ENCODE measurements around the gene CHCHD10.

Gene CHCHD10

GRCh38 chr22:23786261-23786710, 18.5 kb upstream of the CHCHD10 start:
- Histone ChIP-seq H3K4me1 (ENCODE audit: insufficient read depth, low read length) (peaks cover 12% of the 10 kb centered on the region), H3K4me3 (ENCODE audit: low read length) (peak overlapping the region; percentile 92), H3K9ac (ENCODE audit: low read depth, low read length) (peak overlapping the region; percentile 97; the same call in 1 of the 2 replicates), H3K9me3 (ENCODE audit: insufficient read depth, low read depth, low read length) (no peaks in the 10 kb centered on the region), H3K36me3 (ENCODE audit: insufficient read depth, low read depth, low read length) (peaks cover 14% of the 10 kb centered on the region), H3K27me3 (ENCODE audit: insufficient read depth, low read length) (no peaks in the 10 kb centered on the region), H3K27ac (ENCODE audit: low read length) (peak overlapping the region; percentile 50)

- H3K4me3 ChIP-seq (ENCODE audit: low read length), result no peak overlapping the region
Measured at GRCh38 chr22:23784215-23784732, 16.5 kb upstream of the CHCHD10 start.

DNA sequence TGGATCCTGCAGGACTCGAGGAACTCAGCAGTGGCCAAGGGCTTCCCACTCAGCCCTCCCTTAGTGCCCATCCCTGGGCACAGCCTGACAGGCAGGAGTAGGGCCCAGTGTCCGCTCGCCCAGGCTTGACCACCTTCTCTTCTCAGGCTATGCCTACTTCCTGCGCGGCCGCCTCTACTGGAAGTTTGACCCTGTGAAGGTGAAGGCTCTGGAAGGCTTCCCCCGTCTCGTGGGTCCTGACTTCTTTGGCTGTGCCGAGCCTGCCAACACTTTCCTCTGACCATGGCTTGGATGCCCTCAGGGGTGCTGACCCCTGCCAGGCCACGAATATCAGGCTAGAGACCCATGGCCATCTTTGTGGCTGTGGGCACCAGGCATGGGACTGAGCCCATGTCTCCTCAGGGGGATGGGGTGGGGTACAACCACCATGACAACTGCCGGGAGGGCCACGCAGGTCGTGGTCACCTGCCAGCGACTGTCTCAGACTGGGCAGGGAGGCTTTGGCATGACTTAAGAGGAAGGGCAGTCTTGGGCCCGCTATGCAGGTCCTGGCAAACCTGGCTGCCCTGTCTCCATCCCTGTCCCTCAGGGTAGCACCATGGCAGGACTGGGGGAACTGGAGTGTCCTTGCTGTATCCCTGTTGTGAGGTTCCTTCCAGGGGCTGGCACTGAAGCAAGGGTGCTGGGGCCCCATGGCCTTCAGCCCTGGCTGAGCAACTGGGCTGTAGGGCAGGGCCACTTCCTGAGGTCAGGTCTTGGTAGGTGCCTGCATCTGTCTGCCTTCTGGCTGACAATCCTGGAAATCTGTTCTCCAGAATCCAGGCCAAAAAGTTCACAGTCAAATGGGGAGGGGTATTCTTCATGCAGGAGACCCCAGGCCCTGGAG, 15.7 kb upstream of the CHCHD10 start:
- Histone ChIP-seq H3K4me1 (ENCODE audit: insufficient read depth, low read length) (peaks cover 5% of the 10 kb centered on the region; the same call in 1 of the 2 replicates), H3K9ac (ENCODE audit: low read depth, low read length) (no peak overlapping the region), H3K27ac (ENCODE audit: low read length) (no peak overlapping the region)

More at GRCh38 chr22:23784215-23784732, 16.5 kb upstream of the CHCHD10 start:
- H3K36me3 ChIP-seq (ENCODE audit: insufficient read depth, low read depth, low read length), result peaks cover 3% of the 10 kb centered on the region; the same call in 1 of the 2 replicates
- no peak overlapping the region for H3K9ac ChIP-seq (ENCODE audit: low read depth, low read length)
- no peaks in the 10 kb centered on the region for H3K9me3 ChIP-seq (ENCODE audit: insufficient read depth, low read depth, low read length)
- H3K27ac ChIP-seq (ENCODE audit: low read length), result no peak overlapping the region
- peaks cover 11% of the 10 kb centered on the region for H3K4me1 ChIP-seq (ENCODE audit: insufficient read depth, low read length)
- H3K27me3 ChIP-seq (ENCODE audit: insufficient read depth, low read length), result no peaks in the 10 kb centered on the region

GRCh38 chr22:23782703-23783102, 14.9 kb upstream of the CHCHD10 start:
- Histone ChIP-seq H3K27ac (ENCODE audit: low read length) (no peak overlapping the region), H3K9ac (ENCODE audit: low read depth, low read length) (no peak overlapping the region), H3K27me3 (ENCODE audit: insufficient read depth, low read length) (no peaks in the 10 kb centered on the region)

More for the DNA sequence above, 15.7 kb upstream of the CHCHD10 start:
- H3K27me3 ChIP-seq (ENCODE audit: insufficient read depth, low read length), result no peaks in the 10 kb centered on the region
- H3K36me3 ChIP-seq (ENCODE audit: insufficient read depth, low read depth, low read length), result no peaks in the 10 kb centered on the region
- H3K9me3 ChIP-seq (ENCODE audit: insufficient read depth, low read depth, low read length), result no peaks in the 10 kb centered on the region
- H3K4me3 ChIP-seq (ENCODE audit: low read length), result no peak overlapping the region

GRCh38 chr22:23782252-23782651, 14.5 kb upstream of the CHCHD10 start:
- Histone ChIP-seq H3K4me3 (ENCODE audit: low read length) (no peak overlapping the region), H3K27ac (ENCODE audit: low read length) (no peak overlapping the region), H3K27me3 (ENCODE audit: insufficient read depth, low read length) (no peaks in the 10 kb centered on the region), H3K9me3 (ENCODE audit: insufficient read depth, low read depth, low read length) (no peaks in the 10 kb centered on the region), H3K36me3 (ENCODE audit: insufficient read depth, low read depth, low read length) (no peaks in the 10 kb centered on the region), H3K4me1 (ENCODE audit: insufficient read depth, low read length) (no peaks in the 10 kb centered on the region; the same call in 1 of the 2 replicates), H3K9ac (ENCODE audit: low read depth, low read length) (no peak overlapping the region)

More at GRCh38 chr22:23782703-23783102, 14.9 kb upstream of the CHCHD10 start:
- no peaks in the 10 kb centered on the region for H3K9me3 ChIP-seq (ENCODE audit: insufficient read depth, low read depth, low read length)
- H3K4me3 ChIP-seq (ENCODE audit: low read length), result no peak overlapping the region
- H3K36me3 ChIP-seq (ENCODE audit: insufficient read depth, low read depth, low read length), result no peaks in the 10 kb centered on the region
- H3K4me1 ChIP-seq (ENCODE audit: insufficient read depth, low read length), result no peaks in the 10 kb centered on the region; the same call in 1 of the 2 replicates

DNA sequence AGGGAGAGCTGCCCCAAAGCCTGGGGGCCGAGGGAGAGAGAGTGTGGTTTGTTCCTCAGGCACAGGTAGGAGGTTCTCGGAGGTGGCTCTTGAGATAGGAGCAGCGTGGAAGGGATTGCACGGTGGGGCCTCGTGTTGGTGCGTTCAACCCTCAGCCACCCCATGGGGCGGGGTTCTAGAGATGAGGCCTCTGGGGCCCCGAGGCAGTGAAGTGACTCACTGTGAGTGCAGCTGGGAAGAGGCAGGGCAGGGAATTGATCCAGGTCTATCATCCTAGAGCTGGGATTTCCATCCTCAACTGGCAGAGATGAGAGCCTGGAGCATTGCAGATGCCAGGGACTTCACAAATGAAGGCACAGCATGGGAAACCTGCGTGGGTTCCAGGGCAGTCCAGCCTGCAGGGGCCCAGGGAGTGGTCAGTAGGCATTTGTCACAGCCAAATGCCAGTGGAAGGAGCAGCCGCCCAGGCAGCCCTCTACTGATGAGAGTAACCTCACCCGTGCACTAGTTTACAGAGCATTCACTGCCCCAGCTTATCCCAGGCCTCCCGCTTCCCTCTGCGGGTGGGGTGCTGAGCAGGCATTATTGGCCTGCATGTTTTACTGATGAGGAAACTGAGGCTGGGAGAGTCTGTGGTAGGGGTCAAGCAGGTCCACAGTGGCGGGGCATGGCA, 13.9 kb upstream of the CHCHD10 start:
- H3K4me3 ChIP-seq (ENCODE audit: low read length), result no peak overlapping the region
- H3K9ac ChIP-seq (ENCODE audit: low read depth, low read length), result no peak overlapping the region
- H3K9me3 ChIP-seq (ENCODE audit: insufficient read depth, low read depth, low read length), result no peaks in the 10 kb centered on the region
- H3K4me1 ChIP-seq (ENCODE audit: insufficient read depth, low read length), result no peaks in the 10 kb centered on the region; the same call in 1 of the 2 replicates
- H3K36me3 ChIP-seq (ENCODE audit: insufficient read depth, low read depth, low read length), result no peaks in the 10 kb centered on the region
- H3K27me3 ChIP-seq (ENCODE audit: insufficient read depth, low read length), result no peaks in the 10 kb centered on the region
- no peak overlapping the region for H3K27ac ChIP-seq (ENCODE audit: low read length)

GRCh38 chr22:23781065-23781464, 13.3 kb upstream of the CHCHD10 start:
- Histone ChIP-seq H3K4me3 (ENCODE audit: low read length) (no peak overlapping the region), H3K27ac (ENCODE audit: low read length) (no peak overlapping the region), H3K9ac (ENCODE audit: low read depth, low read length) (no peak overlapping the region), H3K9me3 (ENCODE audit: insufficient read depth, low read depth, low read length) (no peaks in the 10 kb centered on the region), H3K36me3 (ENCODE audit: insufficient read depth, low read depth, low read length) (no peaks in the 10 kb centered on the region), H3K27me3 (ENCODE audit: insufficient read depth, low read length) (no peaks in the 10 kb centered on the region), H3K4me1 (ENCODE audit: insufficient read depth, low read length) (no peaks in the 10 kb centered on the region)

DNA sequence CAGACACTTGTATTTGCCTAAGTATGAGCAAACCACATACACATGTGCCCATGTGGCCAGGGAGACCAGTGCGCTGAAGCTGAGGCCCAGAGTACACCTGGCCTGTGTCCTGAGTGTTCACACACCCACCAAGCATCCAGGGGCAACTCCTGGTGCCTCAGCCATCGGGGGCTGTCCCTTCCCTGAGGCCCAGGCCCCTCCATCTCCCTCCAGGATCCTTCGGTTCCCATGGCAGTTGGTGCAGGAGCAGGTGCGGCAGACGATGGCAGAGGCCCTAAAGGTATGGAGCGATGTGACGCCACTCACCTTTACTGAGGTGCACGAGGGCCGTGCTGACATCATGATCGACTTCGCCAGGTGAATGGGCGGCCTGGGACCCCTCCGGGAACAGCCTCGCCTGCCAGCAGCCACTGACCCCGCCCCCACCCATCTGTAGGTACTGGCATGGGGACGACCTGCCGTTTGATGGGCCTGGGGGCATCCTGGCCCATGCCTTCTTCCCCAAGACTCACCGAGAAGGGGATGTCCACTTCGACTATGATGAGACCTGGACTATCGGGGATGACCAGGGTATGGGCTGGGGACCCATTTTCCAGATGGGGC, 12.5 kb upstream of the CHCHD10 start:
- H3K27ac ChIP-seq (ENCODE audit: low read length), result no peak overlapping the region
- H3K27me3 ChIP-seq (ENCODE audit: insufficient read depth, low read length), result peaks cover 8% of the 10 kb centered on the region; the same call in 1 of the 2 replicates
- H3K9ac ChIP-seq (ENCODE audit: low read depth, low read length), result no peak overlapping the region
- H3K4me3 ChIP-seq (ENCODE audit: low read length), result no peak overlapping the region
- no peaks in the 10 kb centered on the region for H3K4me1 ChIP-seq (ENCODE audit: insufficient read depth, low read length)
- H3K9me3 ChIP-seq (ENCODE audit: insufficient read depth, low read depth, low read length), result no peaks in the 10 kb centered on the region
- no peaks in the 10 kb centered on the region for H3K36me3 ChIP-seq (ENCODE audit: insufficient read depth, low read depth, low read length)

DNA sequence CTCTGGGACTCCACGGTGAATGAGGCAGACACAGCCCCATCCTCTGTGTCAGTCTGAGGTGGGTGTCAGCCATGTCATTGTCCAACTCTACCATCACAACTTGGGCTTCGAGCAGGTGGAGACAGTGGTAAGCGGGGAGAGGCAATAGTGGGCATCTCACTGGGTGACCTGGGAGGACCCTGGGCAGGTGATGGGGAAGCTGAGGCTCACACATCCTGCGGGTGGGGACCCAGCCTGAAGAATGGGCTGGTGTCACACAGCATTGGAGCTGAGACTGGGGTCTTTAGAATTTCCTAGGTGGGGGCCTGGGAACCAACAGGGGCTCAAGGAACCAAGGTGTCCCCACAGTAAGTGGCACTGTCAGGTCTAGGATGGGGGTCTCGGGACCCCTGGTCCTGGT, 12.0 kb upstream of the CHCHD10 start:
- peaks cover 13% of the 10 kb centered on the region for H3K27me3 ChIP-seq (ENCODE audit: insufficient read depth, low read length)
- H3K9ac ChIP-seq (ENCODE audit: low read depth, low read length), result no peak overlapping the region
- no peaks in the 10 kb centered on the region for H3K36me3 ChIP-seq (ENCODE audit: insufficient read depth, low read depth, low read length)
- no peaks in the 10 kb centered on the region for H3K4me1 ChIP-seq (ENCODE audit: insufficient read depth, low read length)
- H3K4me3 ChIP-seq (ENCODE audit: low read length), result no peak overlapping the region
- no peaks in the 10 kb centered on the region for H3K9me3 ChIP-seq (ENCODE audit: insufficient read depth, low read depth, low read length)
- H3K27ac ChIP-seq (ENCODE audit: low read length), result no peak overlapping the region

DNA sequence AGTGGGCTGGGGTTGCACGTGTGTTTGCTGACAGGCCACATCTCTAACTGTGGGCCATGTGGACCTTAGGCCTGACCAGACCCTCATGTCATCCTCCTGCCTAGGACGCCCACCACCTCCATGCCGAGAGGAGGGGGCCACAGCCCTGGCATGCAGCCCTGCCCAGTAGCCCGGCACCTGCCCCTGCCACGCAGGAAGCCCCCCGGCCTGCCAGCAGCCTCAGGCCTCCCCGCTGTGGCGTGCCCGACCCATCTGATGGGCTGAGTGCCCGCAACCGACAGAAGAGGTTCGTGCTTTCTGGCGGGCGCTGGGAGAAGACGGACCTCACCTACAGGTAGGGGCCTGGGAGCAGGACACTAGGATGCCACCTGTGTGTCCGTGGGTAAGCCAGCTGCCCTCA, 11.3 kb upstream of the CHCHD10 start:
- no peaks in the 10 kb centered on the region for H3K36me3 ChIP-seq (ENCODE audit: insufficient read depth, low read depth, low read length)
- H3K27ac ChIP-seq (ENCODE audit: low read length), result no peak overlapping the region
- H3K4me3 ChIP-seq (ENCODE audit: low read length), result no peak overlapping the region
- no peaks in the 10 kb centered on the region for H3K9me3 ChIP-seq (ENCODE audit: insufficient read depth, low read depth, low read length)
- H3K4me1 ChIP-seq (ENCODE audit: insufficient read depth, low read length), result no peaks in the 10 kb centered on the region
- H3K27me3 ChIP-seq (ENCODE audit: insufficient read depth, low read length), result peaks cover 19% of the 10 kb centered on the region
- no peak overlapping the region for H3K9ac ChIP-seq (ENCODE audit: low read depth, low read length)

GRCh38 chr22:23778577-23778900, 10.8 kb upstream of the CHCHD10 start:
- Histone ChIP-seq H3K9ac (ENCODE audit: low read depth, low read length) (no peak overlapping the region), H3K4me3 (ENCODE audit: low read length) (no peak overlapping the region), H3K27me3 (ENCODE audit: insufficient read depth, low read length) (peaks cover 25% of the 10 kb centered on the region), H3K9me3 (ENCODE audit: insufficient read depth, low read depth, low read length) (no peaks in the 10 kb centered on the region), H3K27ac (ENCODE audit: low read length) (no peak overlapping the region), H3K36me3 (ENCODE audit: insufficient read depth, low read depth, low read length) (no peaks in the 10 kb centered on the region), H3K4me1 (ENCODE audit: insufficient read depth, low read length) (no peaks in the 10 kb centered on the region)
